ENCODE measurements around the gene LENG8.

GRCh38 chr19:54484451-54484850 lies 35.5 kb downstream of the LENG8 start:
- no peak for TF ChIP-seq YY1 (IDR thresholded peaks at IDR 0.05; ENCODE audit: extremely low read depth, insufficient replicate concordance, low read depth, low read length)
- no peak for TF ChIP-seq CTCF (IDR thresholded peaks at IDR 0.05 in 2 of 3, conservative IDR thresholded peaks at IDR 0.05 in 1 of 3; ENCODE audit: borderline replicate concordance in 1 of 3, insufficient read depth in 1 of 3, low read depth in 2 of 3, low read length in 2 of 3)
- TF ChIP-seq POLR2A (IDR thresholded peaks at IDR 0.05; ENCODE audit: borderline replicate concordance, extremely low read depth, insufficient read depth, insufficient read length): no peak
- no peak for TF ChIP-seq CBX3 (IDR thresholded peaks at IDR 0.05; ENCODE audit: low read depth)
- no peak for TF ChIP-seq ZFX (IDR thresholded peaks at IDR 0.05)

Measured in HCT116 (cell line).